Activated CD4-positive, alpha-beta T cell treated with anti-CD3 and anti-CD28 coated beads, Interleukin-2, amount 10 ng/mL, durations not matched to agents 24 days and 14 days (primary cell): Measurements from ENCODE around the gene PCED1B. TPM values are rescaled to one million over a fixed set of nuclear protein-coding genes. Genes with fewer than 3 reads are reported as not detected.
"Not testable (repeated sequence)": the region's sequence is repeated elsewhere in the genome, so short reads cannot be mapped to it uniquely, and the experiment has no call there.

Experiments
- DNase-seq: peaks from one replicate; pipeline ENCODE4 v3.0.0; 2022
- H3K27ac Mint-ChIP-seq: one replicate; pipeline ENCODE4 v1.8.0; 2022; ENCODE audit warnings: mild to moderate bottlenecking, mixed read lengths
- H3K27me3 Mint-ChIP-seq: one replicate; pipeline ENCODE4 v1.8.0; 2022; ENCODE audit warnings: mixed read lengths
- H3K36me3 Mint-ChIP-seq: one replicate; pipeline ENCODE4 v1.8.0; 2022; ENCODE audit warnings: low read depth, mild to moderate bottlenecking, mixed read lengths
- H3K4me1 Mint-ChIP-seq: one replicate; pipeline ENCODE4 v1.8.0; 2021; ENCODE audit warnings: mixed read lengths
- H3K4me3 Mint-ChIP-seq: one replicate; pipeline ENCODE4 v1.8.0; 2022; ENCODE audit warnings: mild to moderate bottlenecking, moderate library complexity, mixed read lengths
- H3K9me3 Mint-ChIP-seq: one replicate; pipeline ENCODE4 v1.8.0; 2021; ENCODE audit warnings: mixed read lengths
- intact Hi-C: fragments of 100-400 bp; cut with micrococcal nuclease; formaldehyde crosslinking; loops from one replicate; pipeline ENCODE4 v1.15.1; 2023
- total RNA-seq: library from RNA; stranded (reverse); gene quantifications from 2 replicates; pipeline ENCODE4 v1.2.3, GENCODE V29; 2022

PCED1B gene
- total RNA-seq, 1 donor from 2014 or later: 55.2 TPM

DNA sequence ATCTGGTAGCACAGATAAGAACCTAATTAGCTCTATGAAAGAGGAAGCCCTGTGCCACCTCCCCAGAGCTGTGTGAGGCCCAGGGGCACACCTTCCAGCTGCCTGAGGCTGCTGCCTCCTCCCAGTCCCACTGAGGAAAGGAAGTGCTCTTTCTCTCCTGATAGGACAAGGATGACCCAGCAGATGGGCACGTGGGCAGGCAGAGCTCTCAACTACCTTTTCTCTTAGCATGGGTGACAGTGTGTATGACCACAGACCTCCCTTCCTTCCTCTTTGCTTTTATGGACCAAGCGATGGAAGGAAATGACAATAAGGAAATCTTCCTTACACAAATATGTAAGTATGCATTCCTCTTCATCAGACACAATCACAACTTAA is 127.9 kb downstream of the PCED1B start:
- H3K27me3 Mint-ChIP-seq: no peaks in the 10 kb centered on the region
- intact Hi-C loops: loop anchor here (1.0 to 2.0 kb wide), 3 partner anchors 8 to 127 kb away; no protein-coding TSS in a partner anchor
- peaks cover 63% of the 10 kb centered on the region for H3K4me1 Mint-ChIP-seq
- peaks cover 70% of the 10 kb centered on the region for H3K36me3 Mint-ChIP-seq
- peak overlapping the region; percentile 18 for H3K27ac Mint-ChIP-seq
- H3K9me3 Mint-ChIP-seq: no peaks in the 10 kb centered on the region
- peak; percentile 80 for DNase-seq
- H3K4me3 Mint-ChIP-seq: peak overlapping the region; percentile 79

DNA sequence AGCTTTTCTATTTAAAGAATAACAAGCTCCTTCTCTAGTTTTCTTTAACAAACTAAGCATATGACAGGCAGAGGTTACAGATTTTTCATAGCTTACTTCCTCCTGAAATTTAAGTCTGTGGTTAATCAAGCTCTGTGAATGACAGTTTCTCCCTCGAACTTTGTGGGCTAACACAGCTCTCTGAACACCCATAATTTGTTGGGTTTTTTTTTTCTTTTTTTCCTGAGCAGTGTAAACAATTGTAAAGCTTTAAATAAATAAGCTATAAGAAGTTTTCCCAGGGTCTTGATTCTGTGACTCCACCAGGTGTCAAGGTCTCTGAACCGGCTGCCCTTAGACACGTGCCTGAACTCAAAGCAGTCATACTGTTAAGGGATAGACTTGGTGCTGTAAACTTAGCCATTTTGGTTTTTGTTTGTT is 128.4 kb downstream of the PCED1B start:
- Mint-ChIP-seq H3K4me1 (peaks cover 65% of the 10 kb centered on the region), H3K27me3 (no peaks in the 10 kb centered on the region), H3K4me3 (peak overlapping the region; percentile 79), H3K36me3 (peaks cover 71% of the 10 kb centered on the region), H3K27ac (peak overlapping the region; percentile 18), H3K9me3 (no peaks in the 10 kb centered on the region)
- intact Hi-C loops: loop anchor here (1.0 to 2.0 kb wide), 3 partner anchors 7 to 127 kb away; no protein-coding TSS in a partner anchor
- no peak for DNase-seq

GRCh38 chr12:47209014-47209413 is 129.6 kb downstream of the PCED1B start:
- H3K27ac Mint-ChIP-seq: peak overlapping the region; percentile 18
- peak overlapping the region; percentile 79 for H3K4me3 Mint-ChIP-seq
- peaks cover 72% of the 10 kb centered on the region for H3K4me1 Mint-ChIP-seq
- intact Hi-C loops: no loop called here
- no peaks in the 10 kb centered on the region for H3K27me3 Mint-ChIP-seq
- no peaks in the 10 kb centered on the region for H3K9me3 Mint-ChIP-seq
- DNase-seq: no peak
- peaks cover 75% of the 10 kb centered on the region for H3K36me3 Mint-ChIP-seq

DNA sequence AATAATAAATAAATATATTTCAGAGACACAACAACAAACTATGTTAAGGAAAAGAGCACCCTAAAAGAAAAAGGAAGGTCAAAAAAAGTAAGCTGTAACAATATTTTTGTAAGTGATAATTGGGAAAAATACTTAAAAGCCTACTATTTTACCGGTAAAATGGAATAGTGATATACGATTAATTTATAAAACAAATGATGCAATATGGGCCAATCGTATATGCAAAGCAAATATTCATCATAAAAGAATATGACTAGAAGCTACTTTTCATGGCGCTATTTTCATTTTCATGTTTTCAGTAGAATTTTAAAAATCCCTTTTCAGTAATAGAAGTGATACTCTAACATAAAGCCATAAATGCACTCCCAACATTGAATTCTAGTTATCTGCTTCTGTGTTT is 131.4 kb downstream of the PCED1B start:
- intact Hi-C loops: loop anchor here (5.0 kb wide), 2 partner anchors 497 to 838 kb away; partner anchors contain the start of genes RPAP3 and SLC38A2
- H3K4me1 Mint-ChIP-seq: peaks cover 69% of the 10 kb centered on the region
- H3K9me3 Mint-ChIP-seq: no peaks in the 10 kb centered on the region
- peak overlapping the region; percentile 98 for H3K27ac Mint-ChIP-seq
- peak overlapping the region; percentile 96 for H3K4me3 Mint-ChIP-seq
- no peak for DNase-seq
- no peaks in the 10 kb centered on the region for H3K27me3 Mint-ChIP-seq
- H3K36me3 Mint-ChIP-seq: peaks cover 73% of the 10 kb centered on the region

DNA sequence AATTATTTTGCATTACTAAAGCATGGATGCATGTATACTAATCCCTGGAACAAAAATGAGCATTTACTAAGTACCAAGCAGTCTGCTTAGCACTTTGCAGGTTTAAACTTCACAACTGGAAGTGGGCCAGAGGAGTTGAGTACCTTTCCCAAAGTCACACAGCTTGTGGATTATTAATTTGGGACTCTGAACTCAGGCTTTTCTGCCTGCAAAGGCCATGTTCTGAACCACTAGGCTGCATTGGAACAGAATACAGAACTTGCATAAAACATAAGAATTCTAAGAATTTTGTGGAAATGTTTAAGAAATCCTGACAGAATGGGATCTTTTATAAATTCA is 133.2 kb downstream of the PCED1B start:
- H3K36me3 Mint-ChIP-seq: peaks cover 69% of the 10 kb centered on the region
- H3K4me1 Mint-ChIP-seq: peaks cover 55% of the 10 kb centered on the region
- peak overlapping the region; percentile 96 for H3K4me3 Mint-ChIP-seq

GRCh38 chr12:47213396-47213795 is 134.0 kb downstream of the PCED1B start:
- H3K4me3 Mint-ChIP-seq: peak overlapping the region; percentile 96
- intact Hi-C loops: loop anchor here (5.0 kb wide), 2 partner anchors 494 to 841 kb away; partner anchors contain the start of genes RPAP3 and SLC38A2
- no peaks in the 10 kb centered on the region for H3K9me3 Mint-ChIP-seq
- DNase-seq: no peak
- peak overlapping the region; percentile 98 for H3K27ac Mint-ChIP-seq
- H3K27me3 Mint-ChIP-seq: no peaks in the 10 kb centered on the region
- peaks cover 55% of the 10 kb centered on the region for H3K4me1 Mint-ChIP-seq
- H3K36me3 Mint-ChIP-seq: peaks cover 70% of the 10 kb centered on the region

More for the DNA sequence above, 133.2 kb downstream of the PCED1B start:
- Mint-ChIP-seq H3K9me3 (no peaks in the 10 kb centered on the region), H3K27me3 (no peaks in the 10 kb centered on the region), H3K27ac (peak overlapping the region; percentile 98)
- intact Hi-C loops: loop anchor here (1.0 to 5.0 kb wide), 3 partner anchors 22 to 840 kb away; partner anchors contain the start of genes RPAP3 and SLC38A2
- DNase-seq: no peak

DNA sequence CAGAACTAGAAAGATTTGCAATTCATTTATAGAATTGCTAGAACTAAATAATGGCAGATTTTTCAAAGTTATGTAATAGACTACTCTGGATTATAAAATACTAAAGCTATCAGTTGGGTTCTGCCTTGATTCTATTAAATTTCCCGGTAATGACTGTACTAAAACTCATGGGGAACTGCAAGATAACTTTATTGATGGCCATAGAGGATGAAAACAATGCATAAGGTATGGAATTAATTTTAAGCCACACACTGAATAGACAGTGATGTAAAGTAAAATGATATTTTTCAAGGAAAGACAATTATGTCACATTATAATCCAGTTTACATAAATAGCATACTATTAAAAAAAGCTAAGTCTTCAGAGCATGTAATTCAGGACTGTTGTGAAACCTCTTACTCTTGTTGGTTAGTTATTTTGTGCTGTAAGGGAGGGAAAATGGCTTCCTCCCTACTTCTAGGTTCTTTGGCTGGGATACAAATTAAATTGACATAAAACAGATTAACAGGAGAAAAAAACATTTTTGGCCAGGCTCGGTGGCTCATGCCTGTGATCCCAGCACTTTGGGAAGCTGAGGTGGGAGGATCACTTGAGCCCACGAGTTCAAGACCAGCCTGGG is 134.7 kb downstream of the PCED1B start:
- no peak for DNase-seq
- H3K36me3 Mint-ChIP-seq: peaks cover 67% of the 10 kb centered on the region
- peak overlapping the region; percentile 98 for H3K27ac Mint-ChIP-seq
- peaks cover 53% of the 10 kb centered on the region for H3K4me1 Mint-ChIP-seq
- intact Hi-C loops: loop anchor here (2.0 to 5.0 kb wide), 7 partner anchors 63 to 1223 kb away; partner anchors contain the start of genes RPAP3, SCAF11, SENP1 and SLC38A2
- no peaks in the 10 kb centered on the region for H3K9me3 Mint-ChIP-seq
- peak overlapping the region; percentile 96 for H3K4me3 Mint-ChIP-seq
- no peaks in the 10 kb centered on the region for H3K27me3 Mint-ChIP-seq

- no peaks in the 10 kb centered on the region for H3K9me3 Mint-ChIP-seq
- peak overlapping the region; percentile 98 for H3K27ac Mint-ChIP-seq
- H3K4me3 Mint-ChIP-seq: peak overlapping the region; percentile 96
- DNase-seq: peak; percentile 73
- H3K36me3 Mint-ChIP-seq: peaks cover 67% of the 10 kb centered on the region
- intact Hi-C loops: loop anchor here (1.0 to 5.0 kb wide), 11 partner anchors 7 to 1487 kb away; partner anchors contain the start of genes ARID2, RPAP3, SCAF11 and SENP1
- H3K4me1 Mint-ChIP-seq: peaks cover 50% of the 10 kb centered on the region
- H3K27me3 Mint-ChIP-seq: no peaks in the 10 kb centered on the region
Measured at GRCh38 chr12:47214771-47215170, 135.3 kb downstream of the PCED1B start.

- H3K27me3 Mint-ChIP-seq: no peaks in the 10 kb centered on the region
- peak; percentile 93 for DNase-seq
- H3K9me3 Mint-ChIP-seq: no peaks in the 10 kb centered on the region
- H3K4me1 Mint-ChIP-seq: peaks cover 49% of the 10 kb centered on the region
- intact Hi-C loops: loop anchor here (1.0 to 5.0 kb wide), 5 partner anchors 91 to 1489 kb away; partner anchors contain the start of gene ARID2
- H3K36me3 Mint-ChIP-seq: peaks cover 68% of the 10 kb centered on the region
- H3K4me3 Mint-ChIP-seq: peak overlapping the region; percentile 96
- H3K27ac Mint-ChIP-seq: peak overlapping the region; percentile 98
Measured at GRCh38 chr12:47216150-47216677, 136.8 kb downstream of the PCED1B start.

DNA sequence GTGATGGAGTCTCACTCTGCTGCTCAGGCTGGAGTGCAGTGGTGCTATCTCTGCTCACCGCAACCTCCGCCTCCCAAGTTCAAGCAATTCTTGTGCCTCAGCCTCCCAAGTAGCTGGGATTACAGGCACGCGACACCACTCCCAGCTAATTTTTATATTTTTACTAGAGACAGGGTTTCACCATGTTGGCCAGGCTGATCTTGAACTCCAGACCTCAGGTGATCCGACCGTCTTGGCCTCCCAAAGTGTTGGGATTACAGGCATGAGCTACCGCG is 138.1 kb downstream of the PCED1B start:
- Mint-ChIP-seq H3K27ac (peak overlapping the region; percentile 98), H3K4me1 (peaks cover 50% of the 10 kb centered on the region), H3K4me3 (peak overlapping the region; percentile 96), H3K36me3 (peaks cover 71% of the 10 kb centered on the region)
- H3K27me3 Mint-ChIP-seq, H3K9me3 Mint-ChIP-seq: not testable (repeated sequence)
- peak; percentile 76 for DNase-seq
- intact Hi-C loops: loop anchor here (2.0 to 5.0 kb wide), 3 partner anchors 595 to 1490 kb away; partner anchors contain the start of gene ARID2

DNA sequence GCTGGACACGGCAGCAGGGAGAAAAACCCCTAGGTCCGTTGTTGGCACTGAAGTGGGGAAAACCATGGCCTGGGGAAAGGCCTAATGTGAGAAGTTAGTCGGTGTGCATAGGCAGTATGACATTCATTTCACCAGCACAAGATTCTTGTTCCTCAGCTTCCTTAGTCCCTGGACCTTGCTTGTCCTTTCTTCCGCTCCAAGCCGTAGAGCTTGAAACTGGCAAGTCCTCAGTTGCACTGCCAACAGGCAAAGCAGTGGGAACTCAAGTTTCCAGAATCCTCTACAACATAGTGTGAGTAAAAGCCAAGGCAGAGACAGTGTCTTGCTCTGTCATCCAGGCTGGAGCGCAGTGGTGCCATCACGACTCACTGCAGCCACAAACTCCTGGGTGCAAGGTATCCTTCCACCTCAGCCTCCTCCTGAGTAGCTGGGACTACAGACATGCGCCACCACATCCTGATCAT is 138.8 kb downstream of the PCED1B start:
- H3K27me3 Mint-ChIP-seq: no peaks in the 10 kb centered on the region
- peaks cover 73% of the 10 kb centered on the region for H3K36me3 Mint-ChIP-seq
- peak overlapping the region; percentile 98 for H3K27ac Mint-ChIP-seq
- intact Hi-C loops: loop anchor here (1.0 to 5.0 kb wide), 3 partner anchors 138 to 1491 kb away; partner anchors contain the start of gene ARID2
- peak; percentile 84 for DNase-seq
- H3K4me1 Mint-ChIP-seq: peaks cover 55% of the 10 kb centered on the region
- no peaks in the 10 kb centered on the region for H3K9me3 Mint-ChIP-seq
- peak overlapping the region; percentile 96 for H3K4me3 Mint-ChIP-seq

GRCh38 chr12:47219243-47219642 is 139.8 kb downstream of the PCED1B start:
- no peak for DNase-seq

DNA sequence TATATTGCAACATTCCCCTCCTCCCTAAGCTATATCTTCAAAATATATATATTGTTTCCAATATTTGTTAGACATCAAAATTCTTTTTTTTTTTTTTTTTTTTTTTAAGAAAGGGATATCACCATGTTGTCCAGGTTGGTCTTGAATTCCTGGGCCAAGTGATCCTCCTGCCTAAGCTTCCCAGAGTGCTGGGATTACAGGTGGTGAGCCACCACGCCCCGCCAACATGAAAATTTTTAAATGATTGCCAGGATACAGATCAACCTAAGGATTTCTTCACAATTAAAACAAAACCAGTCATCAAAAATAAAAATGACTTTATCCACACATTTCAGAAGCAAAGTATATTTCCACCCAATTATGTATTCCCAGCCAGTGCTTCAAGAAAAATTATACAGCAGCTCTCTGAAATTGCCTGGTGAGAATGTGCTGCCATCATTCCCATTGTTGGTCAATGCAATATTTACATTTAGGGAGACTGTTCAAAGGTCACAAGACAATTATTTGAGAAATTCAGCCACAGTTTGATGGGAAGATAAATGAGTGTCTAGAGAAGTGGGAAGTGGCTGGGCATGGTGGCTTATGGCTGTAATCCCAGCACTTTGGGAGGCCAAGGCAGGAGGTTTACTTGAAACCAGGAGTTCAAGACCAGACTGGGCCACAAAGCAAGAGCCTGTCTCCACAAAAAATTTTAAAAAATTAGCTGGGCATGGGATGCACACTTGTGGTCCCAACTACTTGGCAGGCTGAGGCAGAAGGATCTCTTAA is 142.0 kb downstream of the PCED1B start:
- Mint-ChIP-seq H3K4me1 (peaks cover 60% of the 10 kb centered on the region), H3K27ac (peak overlapping the region; percentile 87)

More at GRCh38 chr12:47219243-47219642, 139.8 kb downstream of the PCED1B start:
- Mint-ChIP-seq H3K36me3 (peaks cover 70% of the 10 kb centered on the region), H3K27me3 (no peaks in the 10 kb centered on the region), H3K9me3 (no peaks in the 10 kb centered on the region), H3K4me1 (peaks cover 54% of the 10 kb centered on the region), H3K27ac (peak overlapping the region; percentile 88), H3K4me3 (peak overlapping the region; percentile 82)
- intact Hi-C loops: loop anchor here (1.0 to 5.0 kb wide), 3 partner anchors 8 to 1492 kb away; partner anchors contain the start of gene ARID2

More for the DNA sequence above, 142.0 kb downstream of the PCED1B start:
- H3K27me3 Mint-ChIP-seq: no peaks in the 10 kb centered on the region
- intact Hi-C loops: no loop called here
- H3K9me3 Mint-ChIP-seq: no peaks in the 10 kb centered on the region
- peaks cover 71% of the 10 kb centered on the region for H3K36me3 Mint-ChIP-seq
- peak overlapping the region; percentile 71 for H3K4me3 Mint-ChIP-seq
- no peak for DNase-seq
